Ovary (tissue), 9 donors: Measurements from ENCODE around the gene TDO2. TPM values are rescaled to one million over a fixed set of nuclear protein-coding genes. Genes with fewer than 3 reads are reported as not detected.

Experiments used
- DNase-seq, 5 donors: peaks; one replicate each; pipeline ENCODE4 v3.0.0-alpha.2; 2019 to 2020
- H3K27ac ChIP-seq, 2 donors: fragments of 200-600 bp; one replicate each; pipeline versions ENCODE4 v1.5.1 to v1.8.0; 2019 to 2022
- H3K27me3 ChIP-seq: fragments of 200-600 bp; one replicate; pipeline ENCODE4 v1.8.0; 2022
- H3K36me3 ChIP-seq: fragments of 200-600 bp; sonication (generic); one replicate; pipeline ENCODE4 v1.5.1; 2019
- H3K4me1 ChIP-seq: one replicate; pipeline ENCODE4 v1.8.1; 2013; ENCODE audit warnings: mild to moderate bottlenecking, moderate library complexity; ENCODE audit not compliant: insufficient read depth
- H3K4me3 ChIP-seq: fragments of 200-600 bp; sonication (generic); one replicate; pipeline ENCODE4 v1.5.1; 2017
- H3K9me3 ChIP-seq, 2 donors: fragments of 200-600 bp in 1 of 2; sonication (generic) in 1 of 2; one replicate each; pipeline versions ENCODE4 v1.5.1 to v1.8.1; 2013 to 2019; ENCODE audit warnings: mild to moderate bottlenecking in 1 of 2, moderate library complexity in 1 of 2
- CTCF ChIP-seq, 3 donors: fragments of 450-650 bp in 2 of 3; fragments of 200-600 bp in 1 of 3; IDR thresholded peaks; one replicate each; pipeline versions ENCODE4 v1.5.1 to v1.8.0; 2016 to 2022; ENCODE audit warnings: antibody characterized with exemption in 3 of 3, mild to moderate bottlenecking in 1 of 3
- EP300 ChIP-seq: sonication (generic); formaldehyde crosslinking; IDR thresholded peaks from one replicate; pipeline ENCODE4 v1.6.1; 2017; ENCODE audit warnings: antibody characterized with exemption
- POLR2A ChIP-seq: fragments of 450-650 bp; IDR thresholded peaks from one replicate; pipeline ENCODE4 v1.6.1; 2017; ENCODE audit warnings: antibody characterized with exemption, mild to moderate bottlenecking, moderate library complexity
- WGBS, 3 donors: extraction: QIAGEN DNeasy Blood & Tissue Kit in 1 of 3; methylation state at CpG; one replicate each; pipeline versions ENCODE4 v1.1.5 to v1.1.7; 2013 to 2017; 5-methylcytosine and 5-hydroxymethylcytosine counted together
- intact Hi-C, 4 donors: fragments of 100-400 bp; cut with DNase I; formaldehyde crosslinking; loops; one replicate each; pipeline versions ENCODE4 v1.11.0 to v1.15.1; 2022 to 2023
- polyA plus RNA-seq, 2 donors: library from polyadenylated mRNA; stranded (reverse); fragments of 200-250 nt in 1 of 2; fragments of 350-450 nt in 1 of 2; fragmentation: Illumina TruSeq in 1 of 2; extraction: RNeasy Lipid Tissue Mini Kit (QIAGEN cat#74804) in 1 of 2; gene quantifications; one replicate each; pipeline ENCODE4 v1.2.3, GENCODE V29; 2013 to 2014
- total RNA-seq, 7 donors: library from RNA; depleted of rRNA in 2 of 7; stranded (reverse); fragments of >200 nt in 2 of 7; fragmentation: NEBNext Ultra II Directional in 3 of 7; extraction: Animal tissue kit (Norgen Biotek cat#: 25700) in 3 of 7; gene quantifications; one replicate each; pipeline versions ENCODE4 v1.1.0 to v1.2.4, GENCODE V29; 2016 to 2023
- donor health status: DM: no; HTN: no; CAD: no; lungs with moderate emphysema.
- donor health status: DM: no; HTN: no; CAD: no.
- donor health status: Bipolar disorder and iron deficiency.
- donor health status: DM: yes; HTN: yes; CAD: no.
- donor health status: DM: no; HTN: no; CAD: no.
- donor health status: DM: yes; HTN: yes; CAD: no.

TDO2 gene
- total and polyA plus RNA-seq, 9 donors = 0.08 to 2.5 (median 0.61) TPM; not detected in 3

GRCh38 chr4:155883895-155884294, 19.6 kb upstream of the TDO2 start:
- TF ChIP-seq POLR2A = no peak
- no peak for TF ChIP-seq EP300
- no peak for TF ChIP-seq CTCF (IDR thresholded peaks at IDR 0.05)
- intact Hi-C loops = no loop called here

GRCh38 chr4:155885666-155886065, 17.8 kb upstream of the TDO2 start:
- intact Hi-C loops = no loop called here
- DNase-seq = no peak
- H3K4me3 ChIP-seq = no peak overlapping the region
- no peak overlapping the region for H3K27ac ChIP-seq
- H3K4me1 ChIP-seq = no peaks in the 10 kb centered on the region
- WGBS, 3 donors = 44 to 60% (median 48%) methylated on average over 6 of the region's 6 CpGs
- H3K9me3 ChIP-seq = no peaks in the 10 kb centered on the region
- TF ChIP-seq POLR2A (no peak), EP300 (no peak), CTCF (IDR thresholded peaks at IDR 0.05) (no peak)
- no peaks in the 10 kb centered on the region for H3K27me3 ChIP-seq
- H3K36me3 ChIP-seq = no peaks in the 10 kb centered on the region

More at GRCh38 chr4:155883895-155884294, 19.6 kb upstream of the TDO2 start:
- no peak for DNase-seq
- Histone ChIP-seq H3K27ac (no peak overlapping the region), H3K27me3 (no peaks in the 10 kb centered on the region), H3K36me3 (no peaks in the 10 kb centered on the region), H3K4me1 (no peaks in the 10 kb centered on the region), H3K4me3 (no peak overlapping the region), H3K9me3 (no peaks in the 10 kb centered on the region)
- WGBS, 3 donors = 76 to 90% (median 86%) methylated on average over 3 of the region's 3 CpGs

- H3K4me1 ChIP-seq = no peaks in the 10 kb centered on the region
- DNase-seq = no peak
- no peaks in the 10 kb centered on the region for H3K9me3 ChIP-seq
- intact Hi-C loops = no loop called here
- TF ChIP-seq CTCF (IDR thresholded peaks at IDR 0.05) (no peak), EP300 (no peak), POLR2A (no peak)
- H3K27ac ChIP-seq = no peak overlapping the region
- no peak overlapping the region for H3K4me3 ChIP-seq
- H3K27me3 ChIP-seq = no peaks in the 10 kb centered on the region
- 65 to 84% (median 65%) methylated on average over 1 of the region's 1 CpG for WGBS, 3 donors
- H3K36me3 ChIP-seq = no peaks in the 10 kb centered on the region
Measured at GRCh38 chr4:155887045-155887444, 16.5 kb upstream of the TDO2 start.

GRCh38 chr4:155887847-155888570, 15.5 kb upstream of the TDO2 start:
- intact Hi-C loops = no loop called here
- no peak for DNase-seq

More at GRCh38 chr4:155887847-155888570, 15.5 kb upstream of the TDO2 start:
- Histone ChIP-seq H3K4me3 (no peak overlapping the region), H3K27ac (no peak overlapping the region), H3K36me3 (no peaks in the 10 kb centered on the region), H3K27me3 (no peaks in the 10 kb centered on the region), H3K9me3 (no peaks in the 10 kb centered on the region), H3K4me1 (no peaks in the 10 kb centered on the region)
- WGBS, 3 donors = 62 to 65% (median 65%) methylated on average over 6 of the region's 6 CpGs
- TF ChIP-seq EP300 = no peak
- no peak for TF ChIP-seq POLR2A
- no peak for TF ChIP-seq CTCF (IDR thresholded peaks at IDR 0.05)
